HepG2 (cell line): ENCODE results near the gene MICB. TPM values are rescaled to one million over a fixed set of nuclear protein-coding genes. Genes with fewer than 3 reads are reported as not detected.

ENCODE experiments used
- EHMT2 ChIP-seq: fragments of 200-600 bp; sonication (generic); IDR thresholded peaks from 2 replicates; pipeline ENCODE4 v1.7.0; 2017; ENCODE audit warnings: antibody characterized with exemption, low read depth, low read length, borderline replicate concordance
- GABPA ChIP-seq, 2 experiments: IDR thresholded peaks; 2 replicates each; pipeline ENCODE4 v1.6.1; 2011 to 2016; ENCODE audit warnings: low read depth in 2 of 2, low read length in 1 of 2, missing biosample characterization in 1 of 2, missing genetic modification characterization in 1 of 2
- GLI4 ChIP-seq: sonication (generic); formaldehyde crosslinking; IDR thresholded peaks from 2 replicates; pipeline ENCODE4 v1.5.1; 2020; ENCODE audit warnings: missing genetic modification reagents, mild to moderate bottlenecking, moderate library complexity, borderline replicate concordance
- GPN1 ChIP-seq: sonication (generic); formaldehyde crosslinking; IDR thresholded peaks from 2 replicates; pipeline ENCODE4 v1.5.1; 2020; ENCODE audit warnings: missing genetic modification reagents, borderline replicate concordance
- PRDM15 ChIP-seq: sonication (generic); formaldehyde crosslinking; IDR thresholded peaks from 2 replicates; pipeline ENCODE4 v1.4.0; 2020; ENCODE audit warnings: missing genetic modification reagents
- PRDM4 ChIP-seq: sonication (generic); formaldehyde crosslinking; IDR thresholded peaks from 2 replicates; pipeline ENCODE4 v1.9.0; 2021; ENCODE audit warnings: missing genetic modification reagents, borderline replicate concordance
- RBM39 ChIP-seq: fragments of 200-400 bp; formaldehyde crosslinking; IDR thresholded peaks from one replicate; pipeline ENCODE4 v1.6.1; 2018; ENCODE audit warnings: antibody characterized with exemption, mild to moderate bottlenecking, low read depth, low read length; ENCODE audit not compliant: poor library complexity, severe bottlenecking
- SKIL ChIP-seq: sonication (generic); formaldehyde crosslinking; IDR thresholded peaks from 2 replicates; pipeline ENCODE4 v1.8.0; 2022; ENCODE audit warnings: missing genetic modification reagents, mild to moderate bottlenecking, moderate library complexity, borderline replicate concordance
- TGIF2 ChIP-seq: IDR thresholded peaks from 2 replicates; pipeline ENCODE4 v1.6.1; 2016; ENCODE audit warnings: control low read depth, missing compliant biosample characterization
- USF2 ChIP-seq, 2 experiments: sonication (generic) in 1 of 2; formaldehyde crosslinking in 1 of 2; IDR thresholded peaks; 2 replicates each; pipeline versions ENCODE4 v1.5.1 to v1.6.1; 2011 to 2020; ENCODE audit warnings: borderline replicate concordance in 1 of 2, low read depth in 1 of 2, low read length in 1 of 2, mild to moderate bottlenecking in 1 of 2, missing genetic modification reagents in 1 of 2, moderate library complexity in 1 of 2
- ZNF296 ChIP-seq: sonication (generic); formaldehyde crosslinking; conservative IDR thresholded peaks from 2 replicates; pipeline ENCODE4 v1.5.0; 2020; ENCODE audit warnings: mild to moderate bottlenecking, missing genetic modification reagents
- ZNF354B ChIP-seq: sonication (generic); formaldehyde crosslinking; IDR thresholded peaks from 2 replicates; pipeline ENCODE4 v1.8.0; 2022; ENCODE audit warnings: mild to moderate bottlenecking, missing genetic modification reagents
- polyA plus RNA-seq, 8 experiments: library from polyadenylated mRNA; depleted of rRNA in 3 of 8; stranded (reverse) in 7 of 8; unstranded in 1 of 8; fragments of >200 nt; fragmentation: Illumina TruSeq in 4 of 8; extraction: Trizol in 4 of 8; gene quantifications; 2 replicates each; pipeline versions ENCODE4 v1.2.1 to v1.2.3, GENCODE V29; 2011 to 2016; ENCODE audit warnings: low read depth in 4 of 8, missing spikeins in 1 of 8, mixed read lengths in 1 of 8; ENCODE audit not compliant: insufficient read depth in 1 of 8
- total RNA-seq, 5 experiments: library from RNA; depleted of rRNA; stranded (reverse); fragments of >200 nt; fragmentation: Illumina TruSeq; extraction: Trizol; gene quantifications; 2 replicates each; pipeline ENCODE4 v1.2.3, GENCODE V29; 2016; ENCODE audit warnings: low read depth in 1 of 5
- TF ChIP-seq, protein P1 (sequence below): sonication (generic); formaldehyde crosslinking; IDR thresholded peaks from 2 replicates; pipeline ENCODE4 v1.5.1; 2020; ENCODE audit warnings: missing genetic modification reagents, mild to moderate bottlenecking, borderline replicate concordance

Gene MICB
- total and polyA plus RNA-seq, 2 of the 13 experiments (the other 11 are each of a cell fraction or from before 2014, with no cell fraction given) = 12.5 to 12.8 TPM

DNA sequence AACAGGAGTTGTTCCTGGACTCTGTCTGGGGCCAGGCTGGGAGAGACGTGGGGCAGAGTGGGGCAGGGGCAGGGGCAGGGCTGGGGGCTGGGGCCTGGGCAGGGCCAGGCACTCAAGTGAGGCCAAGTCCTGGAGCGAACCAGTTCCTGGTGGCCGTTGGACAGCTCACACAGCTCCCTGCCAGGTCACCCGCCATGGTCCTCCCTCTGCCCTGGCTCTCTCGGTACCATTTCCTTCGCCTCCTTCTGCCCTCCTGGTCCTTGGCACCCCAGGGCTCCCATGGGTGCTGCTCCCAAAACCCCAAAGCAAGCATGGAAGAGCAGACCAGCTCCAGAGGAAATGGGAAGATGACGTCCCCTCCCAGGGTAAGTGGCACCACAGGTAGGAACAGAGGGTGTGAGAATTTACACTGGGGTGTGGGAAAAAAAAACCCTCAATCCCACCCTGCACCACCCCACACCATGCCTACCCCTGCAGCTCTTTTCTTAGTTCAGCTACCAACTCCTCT, 30.9 kb downstream of the MICB start, which contains the start of gene MCCD1 (continued):
- no peak for TF ChIP-seq GPN1 (CRISPR knock-in tag)
- TF ChIP-seq, protein P1, sequence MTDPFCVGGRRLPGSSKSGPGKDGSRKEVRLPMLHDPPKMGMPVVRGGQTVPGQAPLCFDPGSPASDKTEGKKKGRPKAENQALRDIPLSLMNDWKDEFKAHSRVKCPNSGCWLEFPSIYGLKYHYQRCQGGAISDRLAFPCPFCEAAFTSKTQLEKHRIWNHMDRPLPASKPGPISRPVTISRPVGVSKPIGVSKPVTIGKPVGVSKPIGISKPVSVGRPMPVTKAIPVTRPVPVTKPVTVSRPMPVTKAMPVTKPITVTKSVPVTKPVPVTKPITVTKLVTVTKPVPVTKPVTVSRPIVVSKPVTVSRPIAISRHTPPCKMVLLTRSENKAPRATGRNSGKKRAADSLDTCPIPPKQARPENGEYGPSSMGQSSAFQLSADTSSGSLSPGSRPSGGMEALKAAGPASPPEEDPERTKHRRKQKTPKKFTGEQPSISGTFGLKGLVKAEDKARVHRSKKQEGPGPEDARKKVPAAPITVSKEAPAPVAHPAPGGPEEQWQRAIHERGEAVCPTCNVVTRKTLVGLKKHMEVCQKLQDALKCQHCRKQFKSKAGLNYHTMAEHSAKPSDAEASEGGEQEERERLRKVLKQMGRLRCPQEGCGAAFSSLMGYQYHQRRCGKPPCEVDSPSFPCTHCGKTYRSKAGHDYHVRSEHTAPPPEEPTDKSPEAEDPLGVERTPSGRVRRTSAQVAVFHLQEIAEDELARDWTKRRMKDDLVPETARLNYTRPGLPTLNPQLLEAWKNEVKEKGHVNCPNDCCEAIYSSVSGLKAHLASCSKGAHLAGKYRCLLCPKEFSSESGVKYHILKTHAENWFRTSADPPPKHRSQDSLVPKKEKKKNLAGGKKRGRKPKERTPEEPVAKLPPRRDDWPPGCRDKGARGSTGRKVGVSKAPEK = no peak
- TF ChIP-seq TGIF2 (CRISPR knock-in tag) = no peak
- TF ChIP-seq USF2 (IDR thresholded peaks at IDR 0.05; ENCODE audit: low read depth, low read length) = no peak
- TF ChIP-seq USF2 (CRISPR knock-in tag; IDR thresholded peaks at IDR 0.05; ENCODE audit: borderline replicate concordance) = no peak
- TF ChIP-seq SKIL (CRISPR knock-in tag) = no peak
- TF ChIP-seq ZNF296 (CRISPR knock-in tag) = no peak
- no peak for TF ChIP-seq ZNF354B (CRISPR knock-in tag)
- TF ChIP-seq PRDM15 (CRISPR knock-in tag) = no peak
- TF ChIP-seq PRDM4 (CRISPR knock-in tag) = no peak
- no peak for TF ChIP-seq GABPA (IDR thresholded peaks at IDR 0.05; ENCODE audit: low read depth, low read length)
- TF ChIP-seq GABPA (CRISPR knock-in tag; IDR thresholded peaks at IDR 0.05; ENCODE audit: low read depth) = no peak
- no peak for TF ChIP-seq RBM39
- TF ChIP-seq EHMT2 = no peak
- no peak for TF ChIP-seq GLI4 (CRISPR knock-in tag)
